ENCODE results near the gene GRIK1. TPM values are rescaled to one million over a fixed set of nuclear protein-coding genes. Genes with fewer than 3 reads are reported as not detected.
A peak's percentile ranks its signal among the peaks of the same experiment; 100 is the strongest.

GRIK1 gene
- total and polyA plus RNA-seq, 5 donors, result not detected

DNA sequence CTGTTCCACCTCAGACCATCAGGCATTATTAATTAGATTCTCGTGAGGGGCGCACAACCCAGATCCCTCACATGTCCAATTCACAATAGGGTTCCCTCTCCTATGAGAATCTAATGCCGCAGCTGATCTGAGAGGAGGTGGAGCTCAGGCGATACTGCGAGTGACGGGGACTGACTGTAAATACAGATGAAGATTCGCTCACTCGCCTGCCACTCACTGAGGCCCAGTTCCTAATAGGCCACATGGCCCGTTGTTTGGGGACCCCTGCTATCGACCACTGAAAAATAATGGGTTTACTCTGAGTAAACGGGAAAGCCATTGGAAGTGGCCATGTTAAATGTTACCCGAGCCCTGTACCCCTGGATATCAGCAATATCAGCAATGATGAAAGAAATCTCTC is 65.9 kb downstream of the GRIK1 start:
- no peak for DNase-seq
- Histone ChIP-seq H3K4me1 (ENCODE audit: control insufficient read depth, insufficient read depth, low read length) (no peaks in the 10 kb centered on the region), H3K27me3 (ENCODE audit: control insufficient read depth, insufficient read depth) (no peaks in the 10 kb centered on the region), H3K9me3 (ENCODE audit: control insufficient read depth, low read length) (no peaks in the 10 kb centered on the region), H3K4me3 (ENCODE audit: low read length) (no peak overlapping the region), H3K27ac (ENCODE audit: low read length) (no peak overlapping the region)
- intact Hi-C loops (cut with DNase I), result no loop called here
- ATAC-seq, result no peak
- WGBS, result 94% methylated on average over 12 of the region's 12 CpGs

DNA sequence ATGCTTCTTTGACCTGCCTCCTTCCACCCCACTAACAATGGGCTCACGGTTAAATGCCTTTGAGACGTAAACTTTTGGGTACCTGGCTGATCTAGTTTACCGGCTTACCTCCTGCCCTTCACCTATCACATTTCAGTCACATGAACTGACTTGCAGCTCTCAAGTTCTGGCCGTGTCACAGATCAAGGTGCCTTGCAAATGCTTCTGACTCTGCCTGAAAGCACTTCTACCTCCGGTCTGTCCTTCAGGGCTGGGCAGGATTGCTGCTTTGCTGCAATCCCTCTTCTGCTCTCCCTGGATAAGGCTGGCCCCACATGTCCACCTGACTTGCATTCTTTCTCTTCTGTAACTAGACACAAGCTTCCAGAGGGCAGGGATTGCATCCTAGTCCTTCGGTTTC is 69.0 kb downstream of the GRIK1 start:
- Histone ChIP-seq H3K4me3 (ENCODE audit: low read length) (no peak overlapping the region), H3K9me3 (ENCODE audit: control insufficient read depth, low read length) (no peaks in the 10 kb centered on the region), H3K4me1 (ENCODE audit: control insufficient read depth, insufficient read depth, low read length) (no peaks in the 10 kb centered on the region), H3K27ac (ENCODE audit: low read length) (no peak overlapping the region), H3K27me3 (ENCODE audit: control insufficient read depth, insufficient read depth) (peaks cover 2% of the 10 kb centered on the region)
- ATAC-seq (no peak), DNase-seq (no peak)
- intact Hi-C loops (cut with DNase I), result no loop called here
- 71% methylated on average over 6 of the region's 6 CpGs for WGBS

DNA sequence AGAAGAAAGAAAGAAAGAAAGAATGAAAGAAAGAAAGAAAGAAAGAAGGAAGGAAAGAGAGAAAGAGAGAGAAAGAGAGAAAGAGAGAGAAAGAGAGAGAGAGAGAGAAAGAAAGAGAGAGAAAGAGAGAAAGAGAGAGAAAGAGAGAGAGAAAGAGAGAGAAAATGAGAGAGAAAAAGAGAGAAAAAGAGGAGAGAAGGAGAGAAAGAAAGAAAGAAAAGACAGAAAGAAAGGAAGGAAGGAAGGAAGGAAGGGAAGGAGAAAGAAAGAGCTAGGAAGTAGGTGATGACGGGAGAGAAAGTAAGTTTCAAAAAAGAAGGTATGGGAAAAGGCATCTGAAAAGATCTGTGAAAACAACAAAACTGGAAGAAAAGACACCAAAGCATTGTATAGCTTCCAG is 72.0 kb downstream of the GRIK1 start:
- no peak overlapping the region for H3K4me3 ChIP-seq (ENCODE audit: low read length)
- H3K9me3 ChIP-seq (ENCODE audit: control insufficient read depth, low read length), result no peaks in the 10 kb centered on the region
- H3K27me3 ChIP-seq (ENCODE audit: control insufficient read depth, insufficient read depth), result peaks cover 2% of the 10 kb centered on the region
- ATAC-seq, result no peak
- intact Hi-C loops (cut with DNase I), result no loop called here
- H3K27ac ChIP-seq (ENCODE audit: low read length), result no peak overlapping the region
- H3K4me1 ChIP-seq (ENCODE audit: control insufficient read depth, insufficient read depth, low read length), result no peaks in the 10 kb centered on the region
- 70% methylated on average over 1 of the region's 1 CpG for WGBS
- no peak for DNase-seq

DNA sequence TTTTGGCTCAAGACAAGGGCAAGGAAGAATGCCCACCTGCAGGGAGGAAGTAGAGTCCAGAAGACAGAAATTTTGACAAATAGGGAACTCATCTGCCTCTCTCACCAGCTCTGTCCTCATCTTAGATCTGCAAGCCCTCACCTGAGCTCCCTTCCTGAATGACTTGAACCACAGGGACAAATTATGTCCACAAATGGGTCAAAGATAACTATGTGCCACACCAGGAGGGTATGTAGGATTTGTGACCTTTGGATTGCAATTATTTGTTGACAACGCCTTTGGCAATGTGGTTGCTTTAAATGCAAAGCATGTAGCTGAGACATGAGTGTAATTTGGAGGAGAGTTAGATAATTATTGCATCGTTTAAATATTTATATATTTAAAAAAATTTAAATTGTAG is 79.5 kb downstream of the GRIK1 start:
- ATAC-seq (no peak), DNase-seq (no peak)
- WGBS, result 82% methylated on average over 2 of the region's 2 CpGs
- intact Hi-C loops (cut with DNase I), result no loop called here
- Histone ChIP-seq H3K4me3 (ENCODE audit: low read length) (no peak overlapping the region), H3K4me1 (ENCODE audit: control insufficient read depth, insufficient read depth, low read length) (no peaks in the 10 kb centered on the region), H3K27ac (ENCODE audit: low read length) (no peak overlapping the region), H3K27me3 (ENCODE audit: control insufficient read depth, insufficient read depth) (no peaks in the 10 kb centered on the region), H3K9me3 (ENCODE audit: control insufficient read depth, low read length) (no peaks in the 10 kb centered on the region)

DNA sequence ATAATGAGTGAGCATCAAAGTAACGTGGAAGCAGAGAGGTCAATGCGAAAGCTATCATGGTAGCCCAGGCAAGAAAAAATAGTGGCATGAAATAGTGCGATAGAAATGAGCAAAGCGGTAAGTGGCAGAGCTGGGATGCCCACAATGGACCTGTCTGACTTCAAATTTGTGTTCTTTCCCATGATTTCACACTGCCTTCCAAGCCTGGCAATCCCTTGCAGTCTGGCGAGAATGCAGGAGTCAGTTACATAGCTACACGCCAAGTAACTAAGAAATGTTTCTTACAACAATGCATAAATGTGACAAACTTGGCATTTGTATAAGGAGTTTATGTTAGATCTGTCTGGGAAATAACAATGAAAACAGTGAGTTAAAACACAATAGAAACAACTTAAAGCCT is 82.6 kb downstream of the GRIK1 start:
- Histone ChIP-seq H3K9me3 (ENCODE audit: control insufficient read depth, low read length) (no peaks in the 10 kb centered on the region), H3K27ac (ENCODE audit: low read length) (no peak overlapping the region), H3K4me3 (ENCODE audit: low read length) (no peak overlapping the region), H3K4me1 (ENCODE audit: control insufficient read depth, insufficient read depth, low read length) (no peaks in the 10 kb centered on the region), H3K27me3 (ENCODE audit: control insufficient read depth, insufficient read depth) (no peaks in the 10 kb centered on the region)
- 85% methylated on average over 6 of the region's 6 CpGs for WGBS
- no peak for DNase-seq
- no peak for ATAC-seq
- intact Hi-C loops (cut with DNase I), result loop anchor here in 1 of 4 donors (10.0 kb wide), 1 partner anchor 382 kb away; no protein-coding TSS in a partner anchor

DNA sequence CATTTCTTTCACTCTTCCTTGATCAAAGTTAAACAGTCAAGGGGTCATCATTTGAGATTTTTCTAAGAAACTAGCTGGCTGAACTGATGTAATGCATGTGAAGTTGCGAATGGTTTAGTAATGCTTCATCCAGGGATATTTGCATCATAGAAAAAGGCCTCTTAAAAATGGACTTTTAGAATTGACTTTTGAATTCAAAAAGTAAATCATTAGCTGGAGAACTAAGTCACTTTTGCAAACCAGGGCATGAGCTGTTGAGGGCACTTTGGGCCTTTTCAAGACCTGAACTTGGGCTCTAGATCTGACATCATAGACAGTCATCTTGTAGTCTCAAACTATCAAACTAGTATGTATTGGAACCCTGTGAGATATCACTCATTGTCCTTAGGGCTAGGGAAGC is 85.0 kb downstream of the GRIK1 start:
- no peaks in the 10 kb centered on the region for H3K27me3 ChIP-seq (ENCODE audit: control insufficient read depth, insufficient read depth)
- H3K9me3 ChIP-seq (ENCODE audit: control insufficient read depth, low read length), result no peaks in the 10 kb centered on the region
- DNase-seq (no peak), ATAC-seq (no peak)
- no peak overlapping the region for H3K4me3 ChIP-seq (ENCODE audit: low read length)
- no peaks in the 10 kb centered on the region for H3K4me1 ChIP-seq (ENCODE audit: control insufficient read depth, insufficient read depth, low read length)
- intact Hi-C loops (cut with DNase I), result loop anchor here in 1 of 4 donors (10.0 kb wide), 1 partner anchor 380 kb away; no protein-coding TSS in a partner anchor
- no peak overlapping the region for H3K27ac ChIP-seq (ENCODE audit: low read length)
- WGBS, result 89% methylated on average over 1 of the region's 1 CpG

DNA sequence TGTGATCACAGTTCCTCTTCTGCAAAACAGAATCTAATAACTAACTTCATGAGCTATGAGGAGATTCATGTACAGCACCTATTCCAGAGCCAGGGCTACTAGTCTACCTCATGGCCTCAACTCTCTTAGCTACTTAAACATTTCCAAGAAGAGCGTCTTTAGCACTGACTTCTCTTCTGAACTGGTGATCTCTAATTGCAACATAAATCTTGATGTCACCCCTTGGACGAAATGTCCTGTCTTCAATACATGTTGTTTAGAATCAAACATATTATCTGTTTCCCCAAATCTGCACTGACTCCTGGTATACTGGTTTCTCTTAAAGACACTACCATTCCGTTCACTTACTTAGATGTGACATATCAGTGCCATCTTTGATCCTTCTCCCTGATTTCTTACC is 88.2 kb downstream of the GRIK1 start:
- no peaks in the 10 kb centered on the region for H3K4me1 ChIP-seq (ENCODE audit: control insufficient read depth, insufficient read depth, low read length)
- H3K4me3 ChIP-seq (ENCODE audit: low read length), result no peak overlapping the region
- intact Hi-C loops (cut with DNase I), result loop anchor here in 1 of 4 donors (10.0 kb wide), 1 partner anchor 377 kb away; no protein-coding TSS in a partner anchor
- no peaks in the 10 kb centered on the region for H3K27me3 ChIP-seq (ENCODE audit: control insufficient read depth, insufficient read depth)
- no peaks in the 10 kb centered on the region for H3K9me3 ChIP-seq (ENCODE audit: control insufficient read depth, low read length)
- DNase-seq (no peak), ATAC-seq (no peak)
- WGBS, result 88% methylated on average over 3 of the region's 3 CpGs
- no peak overlapping the region for H3K27ac ChIP-seq (ENCODE audit: low read length)

DNA sequence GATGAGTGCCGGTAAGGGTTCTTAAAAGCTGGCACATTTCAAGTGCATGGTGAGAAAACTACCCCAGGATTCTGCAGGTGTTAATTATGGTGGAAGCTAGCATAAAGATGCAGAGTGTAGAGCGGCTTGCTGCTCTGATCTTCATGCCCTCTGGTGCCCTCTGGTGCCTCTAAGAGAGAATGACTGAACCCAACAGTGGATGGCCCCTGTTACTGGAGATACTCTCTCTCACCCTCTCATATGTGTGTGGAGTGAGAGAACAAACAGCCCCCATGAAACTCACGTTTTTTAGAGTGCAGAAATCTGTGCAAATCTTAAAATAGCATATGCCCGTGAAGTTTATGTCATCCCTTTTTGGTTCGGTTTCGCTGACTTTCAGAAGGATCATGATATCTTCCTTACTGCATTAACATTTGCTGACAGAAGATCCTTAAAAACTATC is 90.0 kb downstream of the GRIK1 start:
- WGBS, result 29% methylated on average over 6 of the region's 6 CpGs

DNA sequence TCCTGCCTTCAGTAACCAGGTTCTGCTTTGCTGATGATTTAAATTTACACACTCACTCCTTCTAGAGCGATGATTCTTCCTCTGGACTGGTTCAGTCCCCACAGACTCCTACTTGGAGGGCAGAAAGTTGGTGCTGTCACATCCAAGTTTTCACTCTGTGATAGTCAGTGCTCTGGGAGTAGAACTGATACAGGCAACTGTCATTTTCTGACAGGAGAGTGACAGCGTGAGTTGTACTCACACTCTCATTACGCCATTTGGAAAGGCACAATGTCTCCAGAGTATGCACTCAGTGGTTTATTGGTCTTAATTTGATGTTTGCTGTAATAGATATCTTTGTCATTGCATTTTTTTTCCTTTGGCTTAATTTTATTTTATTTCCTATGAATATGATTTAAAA is 96.0 kb downstream of the GRIK1 start:
- 84% methylated on average over 3 of the region's 3 CpGs for WGBS
- no peaks in the 10 kb centered on the region for H3K9me3 ChIP-seq (ENCODE audit: control insufficient read depth, low read length)
- no peak overlapping the region for H3K27ac ChIP-seq (ENCODE audit: low read length)
- DNase-seq (no peak), ATAC-seq (no peak)
- no peaks in the 10 kb centered on the region for H3K4me1 ChIP-seq (ENCODE audit: control insufficient read depth, insufficient read depth, low read length)
- intact Hi-C loops (cut with DNase I), result loop anchor here in 1 of 4 donors (10.0 kb wide), 1 partner anchor 749 kb away; no protein-coding TSS in a partner anchor
- no peak overlapping the region for H3K4me3 ChIP-seq (ENCODE audit: low read length)
- no peaks in the 10 kb centered on the region for H3K27me3 ChIP-seq (ENCODE audit: control insufficient read depth, insufficient read depth)

More for the DNA sequence above, 90.0 kb downstream of the GRIK1 start:
- DNase-seq, result peak in 2 of 3 donors; percentile 26 to 37
- no peaks in the 10 kb centered on the region for H3K4me1 ChIP-seq (ENCODE audit: control insufficient read depth, insufficient read depth, low read length)
- no peak overlapping the region for H3K4me3 ChIP-seq (ENCODE audit: low read length)
- ATAC-seq, result peak; percentile 81 to 87
- intact Hi-C loops (cut with DNase I), result loop anchor here (5.0 to 10.0 kb wide), 3 partner anchors 372 to 755 kb away; no protein-coding TSS in a partner anchor
- H3K9me3 ChIP-seq (ENCODE audit: control insufficient read depth, low read length), result no peaks in the 10 kb centered on the region
- no peak overlapping the region for H3K27ac ChIP-seq (ENCODE audit: low read length)
- no peaks in the 10 kb centered on the region for H3K27me3 ChIP-seq (ENCODE audit: control insufficient read depth, insufficient read depth)

DNA sequence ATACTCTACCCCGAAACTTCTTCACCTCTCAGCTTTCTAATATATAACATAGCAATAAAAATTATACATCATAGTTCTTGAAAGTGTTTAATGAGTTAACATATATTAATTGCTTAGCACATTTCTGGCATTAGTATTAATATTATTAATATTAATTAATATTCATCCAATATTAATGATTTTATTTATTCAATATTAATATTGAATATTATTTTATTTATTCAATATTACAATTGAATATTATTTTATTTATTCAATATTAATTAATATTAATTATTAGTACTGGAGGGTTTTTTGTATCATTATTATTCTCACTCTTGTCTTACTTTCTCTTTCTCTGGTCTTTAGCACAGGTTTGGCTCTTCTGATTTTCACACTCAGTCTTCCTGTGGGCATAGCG is 105.2 kb downstream of the GRIK1 start:
- Histone ChIP-seq H3K4me3 (ENCODE audit: low read length) (no peak overlapping the region), H3K27me3 (ENCODE audit: control insufficient read depth, insufficient read depth) (no peaks in the 10 kb centered on the region), H3K27ac (ENCODE audit: low read length) (no peak overlapping the region), H3K4me1 (ENCODE audit: control insufficient read depth, insufficient read depth, low read length) (no peaks in the 10 kb centered on the region), H3K9me3 (ENCODE audit: control insufficient read depth, low read length) (peaks cover 2% of the 10 kb centered on the region)
- 93% methylated on average over 2 of the region's 2 CpGs for WGBS
- no peak for ATAC-seq
- DNase-seq, result no peak
- intact Hi-C loops (cut with DNase I), result no loop called here

DNA sequence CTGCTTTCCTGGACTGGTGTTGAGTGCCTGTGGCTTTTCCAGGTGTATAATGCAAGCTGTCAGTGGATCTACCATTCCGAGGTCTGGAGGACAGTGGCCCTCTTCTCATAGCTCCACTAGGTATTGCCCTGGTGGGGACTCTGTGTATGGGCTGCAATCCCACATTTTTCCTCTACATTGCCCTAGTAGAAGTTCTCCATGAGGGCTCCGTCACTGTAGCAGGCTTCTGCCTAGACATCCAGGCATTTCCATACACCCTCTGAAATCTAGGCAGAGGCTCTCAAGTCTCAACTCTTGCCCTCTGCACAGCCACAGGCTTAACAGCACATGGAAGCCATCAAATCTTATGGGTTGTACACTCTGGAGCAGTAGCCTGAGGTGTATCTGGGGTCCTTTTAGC is 107.6 kb downstream of the GRIK1 start:
- H3K27me3 ChIP-seq (ENCODE audit: control insufficient read depth, insufficient read depth), result no peaks in the 10 kb centered on the region
- no peaks in the 10 kb centered on the region for H3K4me1 ChIP-seq (ENCODE audit: control insufficient read depth, insufficient read depth, low read length)
- H3K27ac ChIP-seq (ENCODE audit: low read length), result no peak overlapping the region
- 85% methylated on average over 2 of the region's 2 CpGs for WGBS
- peaks cover 2% of the 10 kb centered on the region for H3K9me3 ChIP-seq (ENCODE audit: control insufficient read depth, low read length)
- intact Hi-C loops (cut with DNase I), result no loop called here
- no peak overlapping the region for H3K4me3 ChIP-seq (ENCODE audit: low read length)
- ATAC-seq (no peak), DNase-seq (no peak)
